RWPE1 (cell line): Measurements from ENCODE around the gene ANAPC4.
A peak's percentile ranks its signal among the peaks of the same experiment; 100 is the strongest.

Experiments
- CTCF ChIA-PET: fragments of 350-600 bp; sonication (Branson Sonifier 250); formaldehyde crosslinking; extraction: SDS; loops from one replicate; lab custom pipeline; 2021; lab: Yijun Ruan, JAX
- POLR2A ChIA-PET: fragments of 400-600 bp; formaldehyde crosslinking; extraction: SDS; loops from one replicate; lab custom pipeline; 2020; ENCODE audit warnings: antibody characterized with exemption; ENCODE audit not compliant: low non-redundant PET; lab: Yijun Ruan, JAX
- DNase-seq: peaks from one replicate; pipeline ENCODE4 v3.0.0; 2012; ENCODE audit warnings: low spot score
- H3K27ac ChIP-seq: fragments of 450-650 bp; 2 replicates; pipeline ENCODE4 v1.5.1; 2017
- CTCF ChIP-seq: fragments of 450-650 bp; conservative IDR thresholded peaks from 2 replicates; pipeline ENCODE4 v1.5.1; 2017; ENCODE audit warnings: low read depth, mild to moderate bottlenecking

Gene ANAPC4

GRCh38 chr4:25377572-25378436 lies 741 bp downstream of the ANAPC4 start:
- ChIA-PET CTCF (interaction anchor here (0.5 to 0.7 kb wide), 2 partner anchors 18 to 35 kb away, joined by 3 to 4 read pairs; no protein-coding TSS in a partner anchor), POLR2A (no interaction called here)
- H3K27ac ChIP-seq: peak overlapping the region; percentile 88
- no peak for TF ChIP-seq CTCF
- no peak for DNase-seq

GRCh38 chr4:25378437-25378743 lies 1.3 kb downstream of the ANAPC4 start:
- H3K27ac ChIP-seq: no peak overlapping the region
- ChIA-PET POLR2A (no interaction called here), CTCF (no interaction called here)
- no peak for TF ChIP-seq CTCF
- DNase-seq: no peak

GRCh38 chr4:25379591-25379990 lies 2.5 kb downstream of the ANAPC4 start:
- CTCF ChIA-PET: interaction anchor here (0.5 kb wide), 1 partner anchor 264 kb away, joined by 3 read pairs; no protein-coding TSS in a partner anchor
- H3K27ac ChIP-seq: no peak overlapping the region
- TF ChIP-seq CTCF: no peak
- POLR2A ChIA-PET: no interaction called here
- no peak for DNase-seq

GRCh38 chr4:25383647-25384046 lies 6.6 kb downstream of the ANAPC4 start:
- H3K27ac ChIP-seq: no peak overlapping the region
- CTCF ChIA-PET: no interaction called here
- POLR2A ChIA-PET: no interaction called here
- no peak for TF ChIP-seq CTCF
- DNase-seq: no peak

GRCh38 chr4:25386926-25387325 lies 9.9 kb downstream of the ANAPC4 start:
- ChIA-PET POLR2A (no interaction called here), CTCF (interaction anchor here (0.6 kb wide), 2 partner anchors 75 to 965 kb away, joined by 3 read pairs; no protein-coding TSS in a partner anchor)
- DNase-seq: no peak
- TF ChIP-seq CTCF: no peak
- no peak overlapping the region for H3K27ac ChIP-seq

- no peak for TF ChIP-seq CTCF
- ChIA-PET POLR2A (no interaction called here), CTCF (no interaction called here)
- DNase-seq: no peak
- no peak overlapping the region for H3K27ac ChIP-seq
These were observed 20.2 kb downstream of the ANAPC4 start for GRCh38 chr4:25397305-25397704.
